Peyer's patch (tissue), 4 donors: ENCODE measurements around the gene APOM.

Experiments used
- CTCF ChIP-seq, 6 experiments: fragments of 450-650 bp in 4 of 6; fragments of 200-600 bp in 2 of 6; sonication (generic) in 1 of 6; IDR thresholded peaks; one replicate each; pipeline ENCODE4 v1.5.1; 2017 to 2019; ENCODE audit warnings: antibody characterized with exemption in 6 of 6, mild to moderate bottlenecking in 3 of 6, moderate library complexity in 1 of 6
- POLR2A ChIP-seq, 2 donors: fragments of 450-650 bp; IDR thresholded peaks; one replicate each; pipeline ENCODE4 v1.5.1; 2017; ENCODE audit warnings: antibody characterized with exemption in 2 of 2, mild to moderate bottlenecking in 2 of 2, moderate library complexity in 2 of 2

DNA sequence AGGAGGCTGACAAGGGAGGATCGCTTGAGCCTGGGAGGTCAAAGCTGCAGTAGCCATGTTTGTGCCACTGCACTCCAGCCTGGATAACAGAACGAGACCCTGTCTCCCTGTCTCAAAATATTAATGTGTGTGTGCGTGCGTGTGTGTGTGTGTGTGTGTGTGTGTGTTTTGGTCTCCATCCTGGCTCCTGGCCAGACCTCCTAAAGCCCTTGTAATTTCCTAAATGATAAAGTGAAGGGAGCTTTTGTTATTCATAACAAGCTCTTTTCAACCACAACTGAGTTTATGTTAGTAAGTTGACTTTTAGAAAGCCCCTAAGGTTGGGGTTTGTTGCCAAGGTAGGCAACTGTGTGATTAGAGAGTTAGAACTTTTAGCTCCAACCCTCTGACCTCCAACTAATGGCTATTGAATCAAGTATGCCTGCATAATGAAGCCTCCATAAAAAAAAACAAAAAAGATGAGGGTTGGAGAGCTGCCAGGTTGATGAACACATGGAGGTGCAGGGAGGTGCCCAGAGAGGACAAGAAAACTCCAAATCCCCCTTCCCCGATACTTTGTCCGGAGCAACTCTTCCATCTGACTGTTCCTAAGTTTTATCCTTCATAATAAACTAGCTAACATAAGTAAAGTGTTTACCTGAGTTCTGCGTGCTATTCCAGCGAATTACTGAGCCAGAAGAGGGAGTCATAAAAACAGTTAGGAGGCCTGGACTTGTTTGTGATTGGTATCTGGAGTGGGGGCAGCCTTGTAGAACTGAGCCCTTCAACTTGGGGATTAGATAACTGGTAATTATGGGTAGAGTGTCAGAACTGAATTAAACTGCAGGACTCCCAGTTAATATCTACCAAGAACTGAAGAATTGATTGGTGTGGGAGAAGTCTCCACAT, 45.9 kb upstream of the APOM start:
- TF ChIP-seq POLR2A (IDR thresholded peaks at IDR 0.05) (no peak), CTCF (IDR thresholded peaks at IDR 0.05) (no peak)
